ENCODE data around the gene CHL1.

CHL1 gene

DNA sequence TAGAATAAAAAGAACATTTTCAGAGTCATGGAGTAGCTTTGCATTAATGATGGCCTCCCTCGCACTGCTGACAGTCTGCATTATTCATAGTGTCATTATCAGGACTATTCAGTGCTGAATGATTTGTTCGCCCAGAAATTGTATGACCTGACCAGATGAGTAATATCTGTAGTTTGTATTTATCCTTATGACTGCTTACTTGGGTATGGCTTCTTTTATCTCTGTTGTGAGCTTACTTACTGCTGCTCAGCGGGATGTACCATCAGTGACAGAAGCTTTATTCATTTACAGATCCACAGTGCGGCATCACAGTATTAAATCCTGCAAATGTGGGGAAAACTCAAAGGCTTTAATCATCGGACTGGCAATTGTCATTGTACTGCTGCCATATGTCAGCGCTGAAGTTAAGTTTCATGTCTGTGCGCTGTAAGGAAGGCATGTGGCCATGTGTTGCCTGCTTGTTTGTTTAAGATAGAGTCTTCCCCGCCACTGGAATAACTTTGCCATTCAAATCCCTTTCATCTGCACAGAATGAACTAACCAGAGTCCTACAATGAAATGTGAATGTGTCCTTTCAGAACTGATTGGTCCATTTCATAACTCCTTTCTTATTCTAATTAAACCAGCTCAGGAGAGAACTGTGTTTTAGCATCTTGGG lies 262.2 kb downstream of the CHL1 start:
- Histone ChIP-seq H3K36me3 (ENCODE audit: control insufficient read depth, low read length) (no peaks in the 10 kb centered on the region), H3K79me2 (ENCODE audit: control insufficient read depth, low read length) (no peaks in the 10 kb centered on the region), H4K20me1 (ENCODE audit: control insufficient read depth, insufficient read depth, low read depth, low read length) (no peaks in the 10 kb centered on the region), H3K27ac (ENCODE audit: low read depth, low read length) (no peak overlapping the region), H3K27me3 (ENCODE audit: control insufficient read depth, low read length) (no peaks in the 10 kb centered on the region), H3K4me1 (ENCODE audit: control insufficient read depth, low read length) (no peaks in the 10 kb centered on the region), H3K4me2 (ENCODE audit: low read length) (no peak overlapping the region), H3K4me3 (ENCODE audit: low read length) (no peak overlapping the region), H3F3A (ENCODE audit: control insufficient read depth, insufficient read depth) (no peaks in the 10 kb centered on the region), H3K9me3 (ENCODE audit: control insufficient read depth, insufficient read depth, low read length) (no peaks in the 10 kb centered on the region), H3K9me2 (replicated peaks; ENCODE audit: control insufficient read depth, low read length) (no peaks in the 10 kb centered on the region)
- TF ChIP-seq EZH2phosphoT487 (IDR thresholded peaks at IDR 0.05; ENCODE audit: borderline replicate concordance, low read length): no peak
- TF ChIP-seq, protein P1, sequence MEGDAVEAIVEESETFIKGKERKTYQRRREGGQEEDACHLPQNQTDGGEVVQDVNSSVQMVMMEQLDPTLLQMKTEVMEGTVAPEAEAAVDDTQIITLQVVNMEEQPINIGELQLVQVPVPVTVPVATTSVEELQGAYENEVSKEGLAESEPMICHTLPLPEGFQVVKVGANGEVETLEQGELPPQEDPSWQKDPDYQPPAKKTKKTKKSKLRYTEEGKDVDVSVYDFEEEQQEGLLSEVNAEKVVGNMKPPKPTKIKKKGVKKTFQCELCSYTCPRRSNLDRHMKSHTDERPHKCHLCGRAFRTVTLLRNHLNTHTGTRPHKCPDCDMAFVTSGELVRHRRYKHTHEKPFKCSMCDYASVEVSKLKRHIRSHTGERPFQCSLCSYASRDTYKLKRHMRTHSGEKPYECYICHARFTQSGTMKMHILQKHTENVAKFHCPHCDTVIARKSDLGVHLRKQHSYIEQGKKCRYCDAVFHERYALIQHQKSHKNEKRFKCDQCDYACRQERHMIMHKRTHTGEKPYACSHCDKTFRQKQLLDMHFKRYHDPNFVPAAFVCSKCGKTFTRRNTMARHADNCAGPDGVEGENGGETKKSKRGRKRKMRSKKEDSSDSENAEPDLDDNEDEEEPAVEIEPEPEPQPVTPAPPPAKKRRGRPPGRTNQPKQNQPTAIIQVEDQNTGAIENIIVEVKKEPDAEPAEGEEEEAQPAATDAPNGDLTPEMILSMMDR (IDR thresholded peaks at IDR 0.05; ENCODE audit: low read depth, low read length, poor library complexity, severe bottlenecking): no peak
